Right kidney (tissue), 1 donor: ENCODE results near the gene NCF2.

Experiments used
- DNase-seq: peaks from one replicate; pipeline ENCODE4 v3.0.0-alpha.2; 2016

NCF2 gene

DNA sequence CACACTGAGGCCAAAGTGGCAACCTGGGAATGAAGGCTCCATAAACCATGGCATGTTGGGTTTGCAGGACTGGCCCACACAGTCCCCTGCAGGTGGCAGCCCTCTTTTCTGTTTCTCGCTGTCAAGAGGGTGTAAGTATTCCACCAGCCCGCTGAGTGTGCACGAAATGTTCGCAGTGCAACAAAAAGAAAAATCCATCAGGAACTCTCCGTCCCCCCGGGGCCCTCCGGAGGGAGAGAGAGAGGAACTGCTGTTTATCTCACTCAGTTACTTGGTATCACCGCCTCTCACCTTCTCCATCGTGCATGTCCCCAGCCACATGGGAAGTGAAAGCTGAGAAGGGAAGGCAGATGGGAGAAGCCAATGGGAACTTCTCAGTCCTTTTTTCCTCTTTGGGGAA is 38.3 kb downstream of the NCF2 start:
- no peak for DNase-seq

DNA sequence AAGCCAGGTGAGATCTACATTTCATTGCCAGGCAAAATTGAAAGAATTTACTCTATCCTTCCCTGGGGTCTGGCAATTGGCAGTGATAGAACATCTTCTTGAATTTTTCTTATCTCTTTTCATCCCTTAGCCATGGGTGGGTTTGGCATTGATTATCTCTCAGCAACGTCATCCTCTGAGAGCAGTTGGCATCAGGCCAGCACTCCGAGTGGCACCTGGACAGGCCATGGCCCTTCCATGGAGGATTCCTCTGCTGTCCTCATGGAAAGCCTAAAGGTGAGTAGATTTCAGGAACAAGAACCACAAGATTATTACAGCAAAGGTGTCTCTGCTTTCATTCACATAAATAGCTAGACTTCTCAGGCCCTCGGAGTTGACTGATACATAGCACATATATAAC is 39.3 kb downstream of the NCF2 start:
- DNase-seq = no peak

DNA sequence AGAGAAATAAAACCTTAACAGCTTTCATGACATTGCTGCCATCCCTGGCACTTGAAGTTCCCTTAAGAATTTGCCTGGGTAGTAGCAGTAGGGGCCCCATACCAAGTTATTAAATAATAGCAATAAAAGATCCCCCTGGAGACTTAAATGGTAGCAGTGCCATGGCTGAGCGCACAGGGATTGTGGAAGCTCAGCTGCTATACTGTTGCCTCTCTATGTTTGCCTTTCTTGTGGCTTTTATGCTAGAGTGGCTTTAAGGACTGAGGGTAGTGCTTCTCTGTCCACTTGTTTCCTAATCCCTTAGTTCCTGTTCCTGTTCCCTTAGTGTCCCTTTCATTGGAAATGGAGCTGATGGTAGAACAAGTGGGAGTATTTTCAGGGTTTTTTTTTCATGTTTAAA is 42.1 kb downstream of the NCF2 start:
- no peak for DNase-seq

DNA sequence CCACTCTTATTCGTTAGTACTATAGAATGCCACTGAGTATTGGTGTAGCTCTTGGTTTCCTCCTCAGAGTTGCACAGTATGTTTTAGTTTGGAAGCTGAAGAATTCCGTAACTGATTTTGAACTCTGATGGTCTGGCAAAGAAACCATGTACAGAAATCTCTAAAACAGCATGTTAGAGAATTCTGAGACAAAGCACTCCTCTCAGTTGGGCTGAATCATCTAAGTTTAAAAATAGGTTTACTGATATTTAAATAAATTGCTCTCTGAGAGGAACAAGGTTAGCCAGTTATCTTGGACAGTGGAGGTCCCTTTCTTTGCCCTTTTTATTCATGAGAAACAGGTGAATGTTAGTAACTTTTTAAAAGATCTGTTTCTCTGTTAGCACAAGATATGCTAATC is 43.8 kb downstream of the NCF2 start:
- DNase-seq = no peak

DNA sequence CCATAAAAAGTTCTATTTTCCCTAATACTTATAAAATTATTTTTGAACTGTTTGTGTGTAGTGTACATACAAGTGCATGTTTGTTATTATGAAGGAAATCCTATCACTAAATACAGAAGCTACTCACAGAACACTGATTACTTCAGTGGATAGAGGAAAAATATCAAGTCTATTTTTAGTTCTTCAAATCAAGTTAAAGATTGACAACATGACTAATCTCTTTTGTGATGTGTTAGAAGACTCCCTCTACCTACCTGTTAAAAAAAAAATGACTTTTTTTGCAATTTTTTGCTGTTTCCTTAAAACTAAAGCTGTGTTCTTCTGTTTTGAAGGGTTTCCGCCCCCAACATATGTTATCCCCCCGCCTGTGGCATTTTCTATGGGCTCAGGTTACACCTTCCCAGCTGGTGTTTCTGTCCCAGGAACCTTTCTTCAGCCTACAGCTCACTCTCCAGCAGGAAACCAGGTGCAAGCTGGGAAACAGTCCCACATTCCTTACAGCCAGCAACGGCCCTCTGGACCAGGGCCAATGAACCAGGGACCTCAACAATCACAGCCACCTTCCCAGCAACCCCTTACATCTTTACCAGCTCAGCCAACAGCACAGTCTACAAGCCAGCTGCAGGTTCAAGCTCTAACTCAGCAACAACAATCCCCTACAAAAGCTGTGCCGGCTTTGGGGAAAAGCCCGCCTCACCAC is 45.5 kb downstream of the NCF2 start:
- peak; percentile 11 for DNase-seq

DNA sequence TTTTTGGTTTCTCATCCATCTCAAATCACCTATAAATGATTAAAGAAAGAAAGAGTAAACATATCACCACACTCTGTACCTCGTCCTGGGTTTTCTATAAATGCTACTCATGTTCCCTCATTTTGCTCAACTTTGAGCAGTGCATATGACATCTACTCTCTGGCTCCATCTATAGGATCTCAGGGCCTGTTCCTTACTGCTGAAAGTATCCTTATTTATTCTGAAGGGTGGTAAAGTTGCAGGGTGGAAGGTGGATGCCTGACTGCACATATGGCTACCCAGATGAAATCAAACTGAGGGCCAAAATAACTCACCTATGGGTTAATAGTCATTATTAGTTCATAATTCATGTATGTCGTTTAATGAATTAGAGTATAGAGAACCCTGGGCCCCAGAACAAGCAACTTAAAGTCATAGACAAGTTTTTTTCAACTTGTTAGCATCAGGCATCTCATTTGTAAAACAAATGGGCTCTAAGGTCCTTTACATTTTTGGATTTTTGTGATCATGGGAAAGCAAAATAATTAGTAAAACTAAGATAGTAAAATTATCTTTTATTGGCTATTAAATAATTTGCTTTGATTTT is 46.5 kb downstream of the NCF2 start:
- DNase-seq = no peak

DNA sequence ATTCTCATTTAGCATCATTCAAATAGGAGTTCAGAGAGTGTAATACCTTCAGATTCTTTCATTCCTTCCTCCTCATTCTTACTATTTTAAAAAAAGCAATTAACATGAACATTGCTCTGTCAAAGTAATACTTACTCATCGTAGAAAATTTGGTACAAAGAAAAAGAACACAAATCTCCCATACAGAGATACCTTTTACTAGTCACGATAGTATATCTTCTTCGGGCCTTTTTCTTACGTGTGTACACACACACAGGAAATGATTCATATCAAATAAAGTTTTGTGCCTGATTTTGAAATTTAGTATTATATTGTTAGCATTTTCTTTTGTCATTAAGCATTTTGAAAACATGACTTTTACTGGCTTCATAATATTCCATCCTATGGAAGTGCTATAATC is 52.9 kb downstream of the NCF2 start:
- DNase-seq = no peak

DNA sequence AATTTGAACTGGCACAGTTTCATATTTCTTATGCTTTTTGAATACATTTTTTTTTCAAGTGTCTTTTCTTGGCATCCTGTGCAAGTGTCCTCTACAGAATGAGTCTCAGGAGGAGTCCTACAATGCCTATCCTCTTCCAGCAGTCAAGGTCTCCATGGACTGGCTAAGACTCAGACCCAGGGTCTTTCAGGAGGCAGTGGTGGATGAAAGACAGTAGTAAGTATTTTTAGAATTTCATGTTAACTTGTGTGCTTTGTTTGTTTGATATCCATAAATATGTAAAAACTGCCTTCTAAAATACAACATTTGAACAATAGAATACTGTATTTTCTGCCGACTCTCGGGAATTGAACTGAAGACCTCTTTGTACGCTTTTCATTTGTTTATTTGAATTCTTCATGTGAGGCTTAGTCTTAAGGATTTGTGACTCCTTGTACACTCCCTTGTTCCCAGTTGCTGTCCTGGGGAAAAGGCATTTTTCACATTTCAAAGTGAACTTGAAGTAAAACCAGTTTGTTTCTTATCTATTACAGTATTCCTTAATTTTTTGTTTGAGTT is 56.6 kb downstream of the NCF2 start:
- no peak for DNase-seq

DNA sequence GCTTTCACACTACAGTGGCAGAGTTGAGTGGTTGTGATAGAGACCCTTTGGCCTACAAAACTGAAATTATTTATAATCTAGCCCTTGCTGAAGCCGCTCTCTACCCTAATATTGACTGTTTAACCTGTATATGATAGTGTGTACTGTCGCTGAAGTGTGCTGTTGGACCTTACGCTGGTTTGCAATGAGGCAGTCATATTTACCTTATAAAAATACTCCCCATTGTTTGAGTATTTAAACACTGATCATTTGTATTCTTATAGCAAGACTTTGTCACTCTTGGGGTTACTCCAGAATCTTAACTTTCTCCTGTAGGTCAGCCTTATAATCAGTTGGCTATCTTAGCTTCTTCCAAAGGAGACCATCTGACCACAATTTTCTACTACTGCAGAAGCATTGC is 61.7 kb downstream of the NCF2 start:
- no peak for DNase-seq

DNA sequence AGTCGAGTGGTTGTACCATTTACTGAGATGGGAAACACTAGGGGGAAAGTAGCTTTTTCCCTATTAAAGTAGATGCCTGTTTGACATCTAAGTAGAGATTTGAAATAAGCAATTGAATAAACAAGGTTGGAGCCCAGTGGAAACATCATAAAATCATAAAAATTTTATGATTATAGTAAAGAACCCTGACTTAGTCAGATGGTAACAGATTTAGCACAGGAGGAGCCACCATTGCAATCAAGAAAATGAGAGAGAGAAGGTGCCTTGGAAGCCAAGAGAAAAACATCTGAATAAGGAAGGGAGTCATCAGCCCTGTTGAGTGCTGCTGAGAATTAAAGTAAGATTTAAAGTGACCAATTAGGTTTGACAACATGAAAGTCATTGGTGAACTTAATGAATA is 68.2 kb downstream of the NCF2 start:
- DNase-seq = no peak

DNA sequence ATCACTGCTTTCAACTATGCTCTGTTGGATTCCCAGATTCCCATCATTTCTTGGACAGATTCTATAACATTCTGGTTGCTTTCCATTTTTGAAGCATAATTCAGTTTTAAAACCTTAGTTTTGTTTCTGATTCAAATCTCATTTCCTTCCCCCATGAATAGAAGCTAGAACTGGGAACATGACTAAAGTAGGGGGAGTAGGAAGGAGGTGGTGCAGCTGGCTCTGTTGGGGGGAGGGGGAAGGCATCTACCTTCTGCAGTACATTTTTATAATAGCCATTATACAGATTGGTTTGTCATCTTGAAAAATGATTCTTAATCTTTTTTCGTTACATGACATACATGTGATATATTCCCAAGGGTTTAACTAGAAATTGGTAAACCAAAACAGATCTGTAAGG is 69.9 kb downstream of the NCF2 start:
- DNase-seq = no peak

DNA sequence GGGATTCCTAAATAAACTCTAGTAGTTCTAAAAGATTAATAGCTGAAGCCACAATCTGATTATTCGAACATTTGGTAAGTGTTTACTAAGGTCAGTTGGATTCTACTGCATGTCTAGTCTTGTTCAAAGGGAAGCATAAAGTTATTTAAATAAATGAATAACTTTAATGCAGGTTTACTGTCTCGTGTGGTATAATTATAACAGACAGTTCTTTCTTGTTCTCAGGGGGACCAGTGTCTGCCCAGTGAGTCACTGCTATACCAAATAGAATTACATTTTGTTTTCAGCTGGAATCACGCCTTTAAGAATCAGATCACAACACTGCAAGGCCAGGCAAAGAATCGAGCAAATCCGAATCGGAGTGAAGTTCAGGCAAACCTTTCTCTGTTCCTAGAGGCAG is 72.9 kb downstream of the NCF2 start:
- no peak for DNase-seq

DNA sequence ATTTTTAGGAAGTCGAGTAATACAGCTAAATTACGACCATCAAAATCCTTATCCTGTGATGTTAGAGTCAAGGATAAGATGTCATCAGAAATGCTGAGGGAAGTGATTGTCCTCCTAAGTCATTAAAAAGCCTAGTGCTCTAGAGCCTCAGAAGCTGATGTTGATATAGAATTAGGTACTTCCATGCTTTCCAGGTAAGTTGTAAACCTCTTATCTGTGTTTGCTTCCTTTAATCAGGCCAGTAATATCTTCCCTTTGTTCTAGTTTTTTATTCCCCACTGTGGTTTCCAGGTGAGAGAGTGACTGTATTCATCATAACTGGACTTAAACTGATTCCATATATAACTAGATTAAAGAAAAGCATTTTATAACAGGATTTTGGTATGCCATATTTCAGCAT is 73.5 kb downstream of the NCF2 start:
- no peak for DNase-seq

DNA sequence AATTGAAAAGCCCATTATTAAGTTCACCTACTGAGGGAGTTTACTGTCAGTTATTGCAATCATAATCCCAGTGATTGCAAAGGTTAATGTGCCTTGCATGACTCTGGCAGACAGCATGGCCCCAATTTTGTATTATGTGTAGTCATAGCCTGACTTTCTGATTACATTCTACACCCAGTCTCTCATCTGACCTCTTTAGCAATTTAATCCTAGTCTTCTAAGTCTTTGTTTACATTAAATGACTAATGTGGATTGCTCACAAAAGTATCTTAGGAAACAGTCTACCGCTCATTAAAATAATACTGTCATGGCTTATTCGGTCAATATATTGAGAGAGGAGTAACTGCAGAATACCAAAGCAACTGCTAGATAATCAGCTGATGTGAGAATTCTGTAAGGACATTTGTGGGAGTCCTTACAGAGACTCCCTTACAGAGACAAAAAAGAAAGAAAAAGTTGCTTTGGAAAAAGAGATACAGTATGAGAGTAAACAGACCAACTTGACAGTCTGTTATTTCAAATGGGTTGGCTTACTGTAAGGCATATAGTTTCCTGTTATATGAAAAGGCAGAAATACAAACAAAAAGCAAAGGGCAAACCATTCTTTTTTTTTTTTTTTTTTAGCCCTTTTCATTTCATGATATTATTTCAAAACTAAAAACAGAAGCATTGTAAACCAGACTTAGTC is 75.1 kb downstream of the NCF2 start:
- no peak for DNase-seq

DNA sequence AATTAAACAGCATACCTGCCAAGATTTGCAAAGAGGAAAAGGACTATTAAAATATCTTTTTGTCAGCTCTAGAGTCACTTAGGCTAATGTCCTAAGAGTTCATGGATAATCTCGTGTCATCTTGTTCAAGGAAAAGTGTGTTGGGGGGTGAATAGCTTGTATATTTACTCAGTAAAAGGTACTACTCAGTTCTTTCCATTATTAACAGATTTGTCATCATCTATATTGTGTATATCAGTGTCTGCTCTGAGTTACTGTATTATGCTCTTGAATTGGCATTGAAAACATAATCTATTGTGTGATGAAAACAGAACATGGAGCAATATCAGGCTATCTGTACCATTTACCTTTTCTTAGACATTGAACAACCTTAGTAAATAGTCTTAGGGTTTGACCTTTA is 76.0 kb downstream of the NCF2 start:
- DNase-seq = no peak

DNA sequence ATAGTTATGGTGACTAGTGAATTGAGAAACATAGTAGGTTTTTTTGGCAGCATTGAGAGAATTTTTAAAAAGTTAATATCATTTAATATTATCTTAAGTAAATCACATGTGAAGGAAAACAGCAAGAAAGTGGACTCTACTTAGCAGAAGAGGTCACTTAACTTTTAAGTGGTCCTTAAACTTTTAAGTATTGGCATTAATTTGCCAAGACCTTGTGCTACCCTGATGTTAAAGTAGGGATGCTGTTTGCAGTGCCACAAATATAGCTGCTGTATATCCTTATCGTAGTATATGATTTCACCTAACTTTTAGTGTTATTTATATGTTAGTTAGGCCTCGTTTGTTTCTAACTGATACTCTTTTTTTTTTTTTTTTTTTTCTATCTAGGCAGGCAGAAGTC is 77.8 kb downstream of the NCF2 start:
- no peak for DNase-seq

DNA sequence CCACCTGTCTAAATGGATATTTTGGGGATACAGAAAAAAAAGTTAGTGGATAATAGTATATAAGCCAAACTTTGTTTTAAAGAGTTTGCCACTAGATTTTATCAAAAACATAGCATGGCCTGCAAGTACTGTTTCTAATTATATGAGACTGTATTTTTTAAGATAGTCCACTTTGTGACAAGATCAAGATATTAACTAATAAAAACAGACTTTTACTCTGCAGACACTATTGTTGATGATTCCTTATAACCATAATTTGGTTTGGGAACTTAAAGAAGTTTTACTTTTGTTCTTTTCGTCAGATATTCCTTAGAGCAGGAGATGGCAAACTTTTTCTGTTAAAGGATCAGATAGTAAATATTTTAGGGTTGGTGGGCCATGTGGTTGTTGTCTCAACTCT is 81.6 kb downstream of the NCF2 start:
- no peak for DNase-seq

DNA sequence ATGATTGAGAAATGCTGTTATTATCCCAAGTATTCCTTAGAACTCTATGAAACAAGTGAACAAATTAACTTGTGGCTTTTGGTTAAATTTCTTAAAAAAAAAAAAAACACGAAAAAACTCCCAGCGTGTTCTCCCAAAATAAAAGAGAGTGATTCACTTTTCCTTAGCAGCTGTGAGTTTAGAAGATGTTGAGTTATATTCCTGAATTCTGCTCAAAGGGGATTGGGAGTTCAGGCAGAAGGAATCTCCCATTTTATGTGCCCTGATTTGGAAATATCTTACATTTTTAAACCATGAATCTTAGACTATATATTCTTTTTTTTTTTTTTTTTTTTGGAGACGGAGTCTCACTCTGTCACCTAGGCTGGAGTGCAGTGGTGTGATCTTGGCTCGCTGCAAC is 83.7 kb downstream of the NCF2 start:
- no peak for DNase-seq
